CD4-positive, alpha-beta T cell (primary cell): ENCODE measurements around the gene SH3TC2. TPM values are rescaled to one million over a fixed set of nuclear protein-coding genes. Genes with fewer than 3 reads are reported as not detected.
A peak's percentile ranks its signal among the peaks of the same experiment; 100 is the strongest.
"Not testable (repeated sequence)": the region's sequence is repeated elsewhere in the genome, so short reads cannot be mapped to it uniquely, and the experiment has no call there.

Source experiments
- ATAC-seq: fragments of 200-7000 bp; cut with Tn5 transposase; one replicate; pipeline ENCODE4 v1.10.0; 2022; ENCODE audit warnings: mild to moderate bottlenecking; ENCODE audit not compliant: poor library complexity
- CTCF ChIA-PET: fragments of 350-600 bp; sonication (Branson Sonifier 250); formaldehyde crosslinking; loops from one replicate; lab custom pipeline; 2021; ENCODE audit warnings: antibody characterized with exemption, inconsistent platforms; lab: Charles Lee
- POLR2A ChIA-PET: fragments of 350-600 bp; sonication (Branson Sonifier 250); formaldehyde crosslinking; loops from one replicate; lab custom pipeline; 2021; ENCODE audit warnings: antibody characterized with exemption, inconsistent platforms; lab: Charles Lee
- DNase-seq, 14 experiments: peaks; one replicate each; pipeline ENCODE4 v3.0.0-alpha.2; 2013 to 2020; ENCODE audit warnings: mixed read lengths in 2 of 14
- H3K27ac ChIP-seq, 2 donors: one replicate each; pipeline versions ENCODE4 v1.5.1 to v1.7.0; 2013; ENCODE audit warnings: low read length in 2 of 2, low read depth in 1 of 2, mild to moderate bottlenecking in 1 of 2
- H3K27me3 ChIP-seq, 2 experiments: 1 replicate in 1 of 2; 2 replicates in 1 of 2; pipeline versions ENCODE4 v1.6.1 to v1.7.0; 2013; ENCODE audit warnings: low read length in 2 of 2, control low read depth in 1 of 2, mild to moderate bottlenecking in 1 of 2, moderate library complexity in 1 of 2; ENCODE audit not compliant: insufficient read depth in 2 of 2, control insufficient read depth in 1 of 2
- H3K36me3 ChIP-seq: one replicate; pipeline ENCODE4 v1.6.1; 2013; ENCODE audit warnings: low read length, control low read depth; ENCODE audit not compliant: insufficient read depth
- H3K4me1 ChIP-seq: one replicate; pipeline ENCODE4 v1.6.1; 2013; ENCODE audit warnings: low read length, control low read depth; ENCODE audit not compliant: insufficient read depth
- H3K4me3 ChIP-seq: one replicate; pipeline ENCODE4 v1.5.1; 2013; ENCODE audit warnings: mild to moderate bottlenecking, low read length, moderate library complexity
- H3K9me3 ChIP-seq, 2 experiments: 1 replicate in 1 of 2; 2 replicates in 1 of 2; pipeline versions ENCODE4 v1.6.1 to v1.7.0; 2013; ENCODE audit warnings: low read length in 2 of 2, mild to moderate bottlenecking in 2 of 2, control low read depth in 1 of 2, moderate library complexity in 1 of 2; ENCODE audit not compliant: control insufficient read depth in 1 of 2, insufficient read depth in 1 of 2
- H3K27ac Mint-ChIP-seq: one replicate; pipeline ENCODE4 v1.8.0; 2020; ENCODE audit warnings: mixed read lengths
- H3K27me3 Mint-ChIP-seq: one replicate; pipeline ENCODE4 v1.8.0; 2021; ENCODE audit warnings: mixed read lengths
- H3K36me3 Mint-ChIP-seq: one replicate; pipeline ENCODE4 v1.8.0; 2021; ENCODE audit warnings: low read depth, mixed read lengths
- H3K4me1 Mint-ChIP-seq: one replicate; pipeline ENCODE4 v1.8.0; 2021; ENCODE audit warnings: low read depth, mixed read lengths
- H3K4me3 Mint-ChIP-seq: one replicate; pipeline ENCODE4 v1.8.0; 2020; ENCODE audit warnings: mild to moderate bottlenecking, mixed read lengths
- H3K9me3 Mint-ChIP-seq: one replicate; pipeline ENCODE4 v1.8.0; 2020; ENCODE audit warnings: mixed read lengths
- intact Hi-C, 2 experiments: fragments of 100-400 bp; cut with DNase I in 1 of 2; cut with micrococcal nuclease in 1 of 2; formaldehyde crosslinking; loops; one replicate each; pipeline versions ENCODE4 v1.15.1 to v1.9.0; 2023 to 2025; cut with DNase I, micrococcal nuclease
- total RNA-seq, 174 experiments: library from RNA in 2 of 174; stranded (reverse) in 2 of 174; gene quantifications; one replicate each; pipeline ENCODE4 v1.2.3 and lab custom pipeline; 2021 to 2026
- TF ChIP-seq, protein P1 (sequence below): fragments of 200-600 bp; IDR thresholded peaks from one replicate; pipeline ENCODE4 v1.8.0; 2022; ENCODE audit warnings: antibody characterized with exemption, mild to moderate bottlenecking

The SH3TC2 gene
- total RNA-seq, 2 experiments from 2014 or later: not detected

- peaks cover 15% of the 10 kb centered on the region for H3K4me1 Mint-ChIP-seq
- POLR2A ChIA-PET: no interaction called here
- H3K36me3 Mint-ChIP-seq: no peaks in the 10 kb centered on the region
- no peak overlapping the region for H3K27ac ChIP-seq
- H3K36me3 ChIP-seq: no peaks in the 10 kb centered on the region
- peaks cover 0 to 2% of the 10 kb centered on the region in 2 experiments for H3K27me3 ChIP-seq
- no peaks in the 10 kb centered on the region for H3K4me1 ChIP-seq
- intact Hi-C loops: no loop called here
- peaks cover 4% of the 10 kb centered on the region for H3K27me3 Mint-ChIP-seq
- H3K4me3 ChIP-seq: no peak overlapping the region
- TF ChIP-seq, protein P1, sequence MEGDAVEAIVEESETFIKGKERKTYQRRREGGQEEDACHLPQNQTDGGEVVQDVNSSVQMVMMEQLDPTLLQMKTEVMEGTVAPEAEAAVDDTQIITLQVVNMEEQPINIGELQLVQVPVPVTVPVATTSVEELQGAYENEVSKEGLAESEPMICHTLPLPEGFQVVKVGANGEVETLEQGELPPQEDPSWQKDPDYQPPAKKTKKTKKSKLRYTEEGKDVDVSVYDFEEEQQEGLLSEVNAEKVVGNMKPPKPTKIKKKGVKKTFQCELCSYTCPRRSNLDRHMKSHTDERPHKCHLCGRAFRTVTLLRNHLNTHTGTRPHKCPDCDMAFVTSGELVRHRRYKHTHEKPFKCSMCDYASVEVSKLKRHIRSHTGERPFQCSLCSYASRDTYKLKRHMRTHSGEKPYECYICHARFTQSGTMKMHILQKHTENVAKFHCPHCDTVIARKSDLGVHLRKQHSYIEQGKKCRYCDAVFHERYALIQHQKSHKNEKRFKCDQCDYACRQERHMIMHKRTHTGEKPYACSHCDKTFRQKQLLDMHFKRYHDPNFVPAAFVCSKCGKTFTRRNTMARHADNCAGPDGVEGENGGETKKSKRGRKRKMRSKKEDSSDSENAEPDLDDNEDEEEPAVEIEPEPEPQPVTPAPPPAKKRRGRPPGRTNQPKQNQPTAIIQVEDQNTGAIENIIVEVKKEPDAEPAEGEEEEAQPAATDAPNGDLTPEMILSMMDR: no peak
- H3K9me3 ChIP-seq: peaks cover 0 to 6% of the 10 kb centered on the region in 2 experiments
- CTCF ChIA-PET: no interaction called here
- H3K27ac Mint-ChIP-seq: no peak overlapping the region
- ATAC-seq (peak; percentile 56), DNase-seq (peak in 3 of 14 experiments; percentile 37 to 56 (median 51))
- no peaks in the 10 kb centered on the region for H3K9me3 Mint-ChIP-seq
- H3K4me3 Mint-ChIP-seq: peak overlapping the region; percentile 6
Measured at GRCh38 chr5:149079883-149080282, 17.0 kb upstream of the SH3TC2 start.

- ATAC-seq, H3K4me3 Mint-ChIP-seq, CTCF ChIA-PET, H3K36me3 ChIP-seq, DNase-seq, intact Hi-C loops, H3K9me3 Mint-ChIP-seq, POLR2A ChIA-PET, H3K4me1 ChIP-seq, H3K27me3 ChIP-seq, H3K4me3 ChIP-seq, H3K27ac ChIP-seq, H3K27ac Mint-ChIP-seq, H3K36me3 Mint-ChIP-seq, H3K4me1 Mint-ChIP-seq: not testable (repeated sequence)
- H3K9me3 ChIP-seq: peaks cover 0 to 13% of the 10 kb centered on the region in 2 experiments
- peaks cover 23% of the 10 kb centered on the region for H3K27me3 Mint-ChIP-seq
Measured at GRCh38 chr5:149074071-149074470, 11.2 kb upstream of the SH3TC2 start.

DNA sequence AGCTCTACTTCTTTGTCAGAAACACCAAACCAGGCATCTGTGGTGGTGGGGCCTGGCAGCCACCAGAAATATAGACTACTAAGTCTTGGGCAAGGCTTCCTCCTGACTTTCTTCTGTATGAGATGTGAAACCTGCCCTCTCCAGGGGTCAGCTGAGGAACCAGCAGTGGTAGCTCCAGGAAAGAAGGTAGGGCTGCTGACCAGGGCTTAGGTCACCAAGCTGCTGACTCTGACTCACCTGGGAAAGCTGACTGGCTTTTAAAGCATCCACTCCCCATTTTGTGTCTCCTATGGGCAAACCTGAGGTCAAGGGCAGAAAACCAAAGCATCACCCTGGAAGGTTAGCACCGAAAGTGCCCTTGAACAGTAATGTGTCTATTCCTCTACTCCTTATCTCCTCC is 10.4 kb upstream of the SH3TC2 start:
- no peak overlapping the region for H3K27ac ChIP-seq
- ChIA-PET POLR2A (no interaction called here), CTCF (no interaction called here)
- no peaks in the 10 kb centered on the region for H3K4me1 ChIP-seq
- H3K27me3 ChIP-seq: peaks cover 0 to 9% of the 10 kb centered on the region in 2 experiments
- Mint-ChIP-seq H3K36me3 (no peaks in the 10 kb centered on the region), H3K9me3 (no peaks in the 10 kb centered on the region), H3K4me3 (no peak overlapping the region), H3K27ac (no peak overlapping the region), H3K27me3 (peaks cover 23% of the 10 kb centered on the region), H3K4me1 (no peaks in the 10 kb centered on the region)
- intact Hi-C loops: no loop called here
- ATAC-seq (no peak), DNase-seq (no peak)
- H3K4me3 ChIP-seq: no peak overlapping the region
- peaks cover 0 to 13% of the 10 kb centered on the region in 2 experiments for H3K9me3 ChIP-seq
- no peaks in the 10 kb centered on the region for H3K36me3 ChIP-seq
- TF ChIP-seq, protein P1: no peak

DNA sequence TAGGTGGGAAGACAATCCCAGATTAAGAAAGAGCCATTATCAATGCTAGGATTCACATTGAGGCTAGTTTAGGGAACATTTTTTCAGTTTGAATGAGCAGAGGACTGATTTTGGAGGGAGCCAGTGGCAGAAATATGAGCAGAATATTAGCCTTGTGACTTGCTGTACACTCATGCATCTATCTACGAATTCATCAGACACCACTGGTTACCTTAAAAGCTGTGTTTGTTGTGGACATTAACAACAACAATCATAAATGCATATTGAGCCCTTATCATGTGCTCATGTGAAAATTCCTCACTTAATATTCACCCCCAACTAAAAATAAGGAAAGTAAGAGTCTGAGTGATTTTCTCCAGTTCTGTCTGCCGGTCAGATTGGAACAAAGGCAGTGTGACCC is 9.9 kb upstream of the SH3TC2 start:
- Mint-ChIP-seq H3K4me1 (no peaks in the 10 kb centered on the region), H3K36me3 (no peaks in the 10 kb centered on the region), H3K27me3 (peaks cover 22% of the 10 kb centered on the region), H3K27ac (no peak overlapping the region), H3K9me3 (no peaks in the 10 kb centered on the region), H3K4me3 (no peak overlapping the region)
- H3K4me1 ChIP-seq: no peaks in the 10 kb centered on the region
- ChIA-PET CTCF (no interaction called here), POLR2A (no interaction called here)
- no peak overlapping the region for H3K27ac ChIP-seq
- DNase-seq (no peak), ATAC-seq (no peak)
- peaks cover 0 to 9% of the 10 kb centered on the region in 2 experiments for H3K27me3 ChIP-seq
- peaks cover 0 to 13% of the 10 kb centered on the region in 2 experiments for H3K9me3 ChIP-seq
- TF ChIP-seq, protein P1: no peak
- H3K36me3 ChIP-seq: no peaks in the 10 kb centered on the region
- intact Hi-C loops: no loop called here
- no peak overlapping the region for H3K4me3 ChIP-seq
